Neural cell (in vitro differentiated cells): ENCODE results near the gene PTPRG. TPM values are rescaled to one million over a fixed set of nuclear protein-coding genes. Genes with fewer than 3 reads are reported as not detected.

Experiments
- H2AFZ ChIP-seq: fragments of 200-600, 300-800 bp; sonication (generic), shearing (Covaris generic); 2 replicates; pipeline ENCODE4 v1.6.0; 2014; ENCODE audit warnings: low read depth, mild to moderate bottlenecking, antibody characterized with exemption, low read length, moderate library complexity
- H3F3A ChIP-seq: fragments of 200-600 bp; shearing (Covaris generic); 2 replicates; pipeline ENCODE4 v1.6.1; 2016; ENCODE audit warnings: mild to moderate bottlenecking, moderate library complexity, mixed read lengths, antibody characterized with exemption, low read length; ENCODE audit not compliant: insufficient read depth, poor library complexity, severe bottlenecking
- H3K27ac ChIP-seq: fragments of 200-600, 300-800 bp; sonication (generic), shearing (Covaris generic); 2 replicates; pipeline ENCODE4 v1.5.1; 2014; ENCODE audit warnings: mild to moderate bottlenecking, low read length, moderate library complexity
- H3K27me3 ChIP-seq: fragments of 300-800, 200-600 bp; sonication (generic), shearing (Covaris generic); 2 replicates; pipeline ENCODE4 v1.6.0; 2014; ENCODE audit warnings: mild to moderate bottlenecking, low read depth, low read length, moderate library complexity; ENCODE audit not compliant: insufficient read depth
- H3K36me3 ChIP-seq: fragments of 300-800, 200-600 bp; sonication (generic), shearing (Covaris generic); 2 replicates; pipeline ENCODE4 v1.5.1; 2014; ENCODE audit warnings: mild to moderate bottlenecking, antibody characterized with exemption, low read length, moderate library complexity; ENCODE audit not compliant: insufficient read depth
- H3K4me2 ChIP-seq: fragments of 300-800, 200-600 bp; sonication (generic), shearing (Covaris generic); 2 replicates; pipeline ENCODE4 v1.6.0; 2014; ENCODE audit warnings: mild to moderate bottlenecking, low read length
- H3K4me3 ChIP-seq: fragments of 300-800, 200-600 bp; sonication (generic), shearing (Covaris generic); 2 replicates; pipeline ENCODE4 v1.5.1; 2014; ENCODE audit warnings: mild to moderate bottlenecking, low read length, moderate library complexity
- H3K79me2 ChIP-seq: fragments of 200-600 bp; shearing (Covaris generic); replicated peaks from 2 replicates; pipeline ENCODE4 v1.6.0; 2014; ENCODE audit warnings: mild to moderate bottlenecking, low read length, moderate library complexity; ENCODE audit not compliant: insufficient read depth
- H3K9ac ChIP-seq: fragments of 300-800, 200-600 bp; sonication (generic), shearing (Covaris generic); 2 replicates; pipeline ENCODE4 v1.6.1; 2016; ENCODE audit warnings: mild to moderate bottlenecking, low read length, mixed read lengths
- H3K9me2 ChIP-seq: fragments of 200-600 bp; shearing (Covaris generic); 2 replicates; pipeline ENCODE4 v1.6.1; 2016; ENCODE audit warnings: mild to moderate bottlenecking, low read length, mixed read lengths; ENCODE audit not compliant: insufficient read depth
- H3K9me3 ChIP-seq: fragments of 200-600, 300-800 bp; sonication (generic), shearing (Covaris generic); 2 replicates; pipeline ENCODE4 v1.6.1; 2016; ENCODE audit warnings: mild to moderate bottlenecking, mixed run types, low read length, moderate library complexity, mixed read lengths
- H4K20me1 ChIP-seq: fragments of 200-600 bp; shearing (Covaris generic); 2 replicates; pipeline ENCODE4 v1.6.1; 2016; ENCODE audit warnings: mild to moderate bottlenecking, mixed run types; ENCODE audit not compliant: insufficient read depth
- CTCF ChIP-seq: fragments of 450-650 bp; IDR thresholded peaks from 2 replicates; pipeline ENCODE4 v1.5.1; 2014; ENCODE audit warnings: antibody characterized with exemption, mild to moderate bottlenecking, moderate library complexity; ENCODE audit not compliant: poor library complexity, severe bottlenecking
- EP300 ChIP-seq: fragments of 450-650 bp; conservative IDR thresholded peaks from 2 replicates; pipeline ENCODE4 v1.6.1; 2014; ENCODE audit warnings: antibody characterized with exemption, mild to moderate bottlenecking, moderate library complexity; ENCODE audit not compliant: poor library complexity, severe bottlenecking
- EZH2 ChIP-seq: fragments of 200-600, 300-800 bp; shearing (Covaris generic), sonication (generic); IDR thresholded peaks from 2 replicates; pipeline ENCODE4 v1.6.1; 2014; ENCODE audit warnings: antibody characterized with exemption, low read length, borderline replicate concordance, mild to moderate bottlenecking; ENCODE audit not compliant: insufficient read depth, poor library complexity, severe bottlenecking
- MXI1 ChIP-seq: fragments of 450-650 bp; conservative IDR thresholded peaks from 2 replicates; pipeline ENCODE4 v1.6.1; 2014; ENCODE audit warnings: antibody characterized with exemption, mild to moderate bottlenecking; ENCODE audit not compliant: poor library complexity, severe bottlenecking
- POLR2AphosphoS5 ChIP-seq: IDR thresholded peaks from 2 replicates; pipeline ENCODE4 v1.6.1; 2012
- RAD21 ChIP-seq: fragments of 450-650 bp; conservative IDR thresholded peaks from 2 replicates; pipeline ENCODE4 v1.6.1; 2014; ENCODE audit warnings: antibody characterized with exemption, mild to moderate bottlenecking, moderate library complexity
- REST ChIP-seq: IDR thresholded peaks from 2 replicates; pipeline ENCODE4 v1.6.1; 2012; ENCODE audit warnings: borderline replicate concordance
- SMC3 ChIP-seq: fragments of 450-650 bp; conservative IDR thresholded peaks from 2 replicates; pipeline ENCODE4 v1.6.1; 2014; ENCODE audit warnings: antibody characterized with exemption, mild to moderate bottlenecking, moderate library complexity; ENCODE audit not compliant: poor library complexity
- TAF1 ChIP-seq: IDR thresholded peaks from 2 replicates; pipeline ENCODE4 v1.6.1; 2012; ENCODE audit warnings: low read depth
- polyA plus RNA-seq: library from polyadenylated mRNA; depleted of rRNA; stranded (reverse); fragments of >200 nt; gene quantifications from 2 replicates; pipeline ENCODE4 v1.2.3, GENCODE V29; 2014

Gene PTPRG
- polyA plus RNA-seq, 1 donor from 2014 or later: 33.1 TPM

GRCh38 chr3:61947456-61947855, 386.1 kb downstream of the PTPRG start:
- H3K79me2 ChIP-seq: no peaks in the 10 kb centered on the region
- H4K20me1 ChIP-seq: no peaks in the 10 kb centered on the region
- H3K4me3 ChIP-seq: no peak overlapping the region
- H3K27me3 ChIP-seq: no peaks in the 10 kb centered on the region
- H2AFZ ChIP-seq: no peak overlapping the region
- no peak overlapping the region for H3K4me2 ChIP-seq
- H3K9me2 ChIP-seq: no peaks in the 10 kb centered on the region
- peak overlapping the region; percentile 93 for H3K27ac ChIP-seq
- H3K36me3 ChIP-seq: no peaks in the 10 kb centered on the region
- peak overlapping the region; percentile 15 for H3K9ac ChIP-seq
- TF ChIP-seq CTCF (no peak), MXI1 (no peak), REST (no peak), TAF1 (no peak)
- H3K9me3 ChIP-seq: peaks cover 3% of the 10 kb centered on the region
- peaks cover 7% of the 10 kb centered on the region for H3F3A ChIP-seq

GRCh38 chr3:61948699-61949305, 387.4 kb downstream of the PTPRG start:
- Histone ChIP-seq H2AFZ (no peak overlapping the region), H3K4me3 (peak overlapping the region; percentile 41), H3K4me2 (peak overlapping the region; percentile 45), H3F3A (peaks cover 7% of the 10 kb centered on the region), H3K27me3 (no peaks in the 10 kb centered on the region), H4K20me1 (no peaks in the 10 kb centered on the region), H3K9me2 (no peaks in the 10 kb centered on the region), H3K36me3 (no peaks in the 10 kb centered on the region), H3K27ac (peak overlapping the region; percentile 93), H3K9me3 (no peaks in the 10 kb centered on the region), H3K79me2 (no peaks in the 10 kb centered on the region), H3K9ac (peak overlapping the region; percentile 47)
- TF ChIP-seq RAD21: peak; percentile 47
- no peak for TF ChIP-seq MXI1
- TF ChIP-seq TAF1: peak; percentile 44
- peak; percentile 14 for TF ChIP-seq SMC3
- no peak for TF ChIP-seq EZH2
- peak; percentile 95 for TF ChIP-seq REST
- peak; percentile 100 for TF ChIP-seq POLR2AphosphoS5
- peak; percentile 99 for TF ChIP-seq EP300
- TF ChIP-seq CTCF: no peak
